GM12874 (cell line): ENCODE results near the gene MYD88.
A peak's percentile ranks its signal among the peaks of the same experiment; 100 is the strongest.

ENCODE experiments used
- CTCF ChIP-seq: IDR thresholded peaks from 2 replicates; pipeline ENCODE4 v1.5.1; 2011; ENCODE audit warnings: low read depth, mild to moderate bottlenecking, control low read depth, low read length, moderate library complexity; ENCODE audit not compliant: insufficient read depth

The MYD88 gene

DNA sequence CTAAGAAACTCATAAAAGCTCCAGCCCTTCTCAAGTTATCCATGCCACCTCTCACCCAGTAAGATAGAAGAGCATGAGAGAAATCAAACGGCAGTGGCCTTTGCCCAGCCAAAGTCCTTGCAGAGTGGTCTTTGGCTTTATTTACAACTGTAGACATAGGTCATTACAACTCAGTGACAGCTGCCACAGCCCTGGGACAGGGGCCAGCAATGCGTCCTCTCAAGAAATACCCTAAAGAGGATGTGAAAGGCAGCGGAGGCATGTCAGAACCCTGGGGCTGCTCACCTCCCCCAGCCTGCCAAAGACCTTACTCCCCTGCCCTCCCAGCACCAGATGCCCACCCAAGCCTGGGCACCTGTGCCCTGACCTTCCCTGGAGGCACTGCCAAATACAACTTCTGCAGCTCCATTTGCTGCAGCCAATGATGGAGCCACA lies 7.8 kb upstream of the MYD88 start:
- no peak for TF ChIP-seq CTCF

- peak; percentile 47 for TF ChIP-seq CTCF
Observed at GRCh38 chr3:38131621-38132369, 6.7 kb upstream of the MYD88 start.

DNA sequence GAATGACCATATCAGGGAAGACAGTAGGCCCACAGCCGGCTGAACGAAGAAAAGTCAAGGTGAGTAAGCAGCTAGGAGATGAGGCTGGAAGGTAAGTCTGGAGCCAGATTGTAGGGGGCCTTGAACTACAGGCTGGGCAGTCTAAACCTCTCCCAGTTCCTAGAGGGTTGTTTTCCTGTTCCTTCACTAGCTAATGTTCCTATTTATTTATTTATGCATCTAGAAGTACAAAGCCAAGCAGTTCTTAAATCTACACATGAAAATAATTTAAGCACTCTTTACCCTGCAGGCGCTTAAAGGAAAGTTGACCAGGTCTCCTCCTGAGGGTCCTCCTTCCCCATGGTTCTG lies 5.3 kb upstream of the MYD88 start:
- no peak for TF ChIP-seq CTCF

- no peak for TF ChIP-seq CTCF
Observed at GRCh38 chr3:38133557-38134405, 4.7 kb upstream of the MYD88 start.

GRCh38 chr3:38136393-38136776 lies 2.1 kb upstream of the MYD88 start:
- no peak for TF ChIP-seq CTCF

GRCh38 chr3:38136777-38137614 lies 1.5 kb upstream of the MYD88 start, which contains the start of gene ACAA1:
Gene ACAA1 (minus strand): TSS chr3:38137127. CDS start chr3:38137035, 92 bp downstream.
- no peak for TF ChIP-seq CTCF
